Measurements from ENCODE around the gene PLAAT3. TPM values are rescaled to one million over a fixed set of nuclear protein-coding genes. Genes with fewer than 3 reads are reported as not detected.

Gene PLAAT3
- 58.2 and 101 TPM in 2 replicates for total RNA-seq

DNA sequence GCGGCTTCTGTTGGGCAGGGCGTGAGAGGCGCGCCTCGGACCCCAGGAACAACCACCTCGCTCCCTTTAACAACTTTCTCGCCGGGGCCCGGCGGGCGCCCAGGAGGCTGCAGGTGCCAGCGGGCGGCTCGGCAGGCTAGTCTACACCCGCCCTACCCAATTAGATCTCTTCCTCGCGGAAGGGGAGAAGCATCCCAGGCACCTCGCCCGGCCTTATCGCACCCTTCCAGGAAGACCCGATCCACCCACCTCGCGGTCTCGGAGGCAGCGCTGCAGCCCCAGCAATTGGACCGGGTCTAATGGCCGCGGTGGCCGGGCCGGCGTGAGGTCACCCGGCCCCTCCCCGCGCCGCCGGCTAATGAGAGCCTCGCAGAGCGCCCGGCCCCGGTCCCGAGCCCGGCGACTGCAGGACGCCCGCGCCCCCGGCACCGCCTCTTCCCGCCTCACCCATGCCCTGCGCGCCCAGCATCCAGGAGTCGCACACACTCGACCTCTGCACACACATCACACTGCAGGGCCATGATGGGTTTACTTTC, at the start of gene PLAAT3:
Gene PLAAT3 (minus strand): TSS at position 298 of the 536 bp plus-strand sequence. CDS start 419 bp downstream, outside the sequence.

DNA sequence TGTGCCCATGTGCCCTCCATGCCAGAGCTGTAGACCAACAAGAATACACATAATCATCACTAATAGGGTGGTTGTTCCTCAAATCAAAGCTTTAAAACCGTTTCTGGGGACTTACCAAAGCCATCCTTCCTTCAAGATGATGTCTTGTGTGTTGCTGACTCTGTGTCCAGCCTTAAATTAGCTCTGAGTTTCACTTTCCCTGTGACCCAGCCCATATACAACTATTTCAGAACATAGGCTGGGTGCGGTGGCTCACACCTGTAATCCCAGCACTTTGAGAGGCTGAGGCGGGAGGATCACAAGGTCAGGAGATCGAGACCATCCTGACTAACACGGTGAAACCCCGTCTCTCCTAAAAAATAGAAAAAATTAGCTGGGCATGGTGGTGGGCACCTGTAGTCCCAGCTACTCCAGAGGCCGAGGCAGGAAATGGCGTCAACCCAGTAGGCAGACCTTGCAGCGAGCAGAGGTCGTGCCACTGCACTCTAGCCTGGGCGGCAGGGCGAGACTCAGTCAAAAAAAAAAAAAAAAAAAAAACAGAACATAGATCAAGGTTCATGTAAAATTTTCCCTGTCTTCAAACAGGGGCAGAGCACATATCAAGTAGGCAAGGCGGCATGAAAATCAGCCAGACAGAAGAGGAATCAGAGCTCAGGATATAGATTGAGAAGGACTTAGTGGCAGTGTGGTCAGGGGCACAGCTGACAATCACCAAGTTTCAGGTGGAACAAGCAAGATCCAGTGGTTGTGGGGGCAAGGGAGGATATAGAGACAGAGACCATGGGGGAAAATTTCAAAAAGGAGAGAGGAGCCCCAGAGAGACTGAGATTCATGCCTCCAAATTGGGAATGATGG, 50.8 kb downstream of the PLAAT3 start, which contains the start of gene PLAAT2:
Gene PLAAT2 (minus strand): TSS at position 179 of the 855 bp plus-strand sequence. CDS start 55 bp downstream, at position 124.

DNA sequence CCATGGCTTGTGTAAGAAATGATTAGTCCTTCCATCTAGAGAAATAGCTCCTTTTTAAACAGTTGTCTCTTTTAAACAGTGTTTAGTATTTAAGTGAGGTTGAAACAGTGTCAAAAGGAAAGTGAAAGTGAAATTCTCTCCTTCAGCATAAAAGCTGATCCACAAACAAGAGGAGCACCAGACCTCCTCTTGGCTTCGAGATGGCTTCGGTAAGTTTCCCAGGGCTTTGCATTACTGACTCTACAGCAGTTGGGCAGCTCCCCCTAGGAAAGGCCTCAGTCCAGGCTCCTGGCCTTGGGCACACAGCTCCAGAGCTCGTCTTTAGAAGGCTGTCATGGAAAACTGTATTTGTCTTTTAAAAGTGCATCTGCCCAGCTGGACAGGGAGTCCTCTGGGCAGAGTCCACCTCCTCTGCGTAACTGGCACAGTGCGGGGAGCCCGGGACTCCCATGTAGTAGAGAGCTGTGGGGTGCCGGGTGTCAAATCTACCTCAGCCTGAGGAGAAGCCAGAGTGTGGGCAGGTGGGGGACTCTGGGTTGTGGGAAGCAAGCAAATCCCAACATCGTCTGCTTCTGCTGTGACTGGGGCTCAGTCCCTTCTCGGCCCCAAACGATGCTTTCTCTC, 77.5 kb downstream of the PLAAT3 start, which contains the start of gene PLAAT4:
Gene PLAAT4 (plus strand): TSS at position 140 of the 624 bp plus-strand sequence. CDS start 61 bp downstream, at position 201.

Other genes starting within 250 kb of the PLAAT3 start
- gene SLC22A9, start 244.6 kb downstream of the PLAAT3 start, total RNA-seq: not detected in 2 replicates
- 0.16 and 0.63 TPM in 2 replicates for gene PLAAT5, start 123.3 kb downstream of the PLAAT3 start, total RNA-seq
- gene LGALS12, start 108.3 kb downstream of the PLAAT3 start, total RNA-seq: under 0.01 and 0.76 TPM in 2 replicates
- gene PLAAT4, start 77.6 kb downstream of the PLAAT3 start, total RNA-seq: 7.5 and 51.5 TPM in 2 replicates
- 0.16 TPM in 1 of 2 replicates, not detected in the other for gene PLAAT2, start 51.1 kb downstream of the PLAAT3 start, total RNA-seq
- gene ATL3, start 56.9 kb upstream of the PLAAT3 start, total RNA-seq: 40.7 and 43.0 TPM in 2 replicates
- gene RTN3, start 67.1 kb upstream of the PLAAT3 start, total RNA-seq: 87.8 and 129 TPM in 2 replicates
- gene ZFTA, start 154.3 kb upstream of the PLAAT3 start, total RNA-seq: 7.2 and 22.3 TPM in 2 replicates
- 24.2 and 31.9 TPM in 2 replicates for gene SPINDOC, start 199.0 kb upstream of the PLAAT3 start, total RNA-seq
- gene MARK2, start 224.7 kb upstream of the PLAAT3 start, total RNA-seq: 23.6 and 26.4 TPM in 2 replicates

All from mesangial cell (primary cell).